ENCODE data around the gene UBAC2. TPM values are rescaled to one million over a fixed set of nuclear protein-coding genes. Genes with fewer than 3 reads are reported as not detected.

Gene UBAC2
- total and polyA plus RNA-seq, 7 donors: 31.8 to 73.9 (median 47.6) TPM

- TF ChIP-seq EP300 (IDR thresholded peaks at IDR 0.05): no peak
- no peak for TF ChIP-seq CTCF (IDR thresholded peaks at IDR 0.05)
- no peak for TF ChIP-seq POLR2AphosphoS5 (IDR thresholded peaks at IDR 0.05)
- TF ChIP-seq POLR2A (IDR thresholded peaks at IDR 0.05): no peak
These were observed 89.2 kb downstream of the UBAC2 start for GRCh38 chr13:99289674-99290337.

GRCh38 chr13:99290894-99291293 is 90.2 kb downstream of the UBAC2 start:
- no peak for DNase-seq

More at GRCh38 chr13:99289674-99290337, 89.2 kb downstream of the UBAC2 start:
- Histone ChIP-seq H3K27ac (no peak overlapping the region), H3K4me1 (peaks cover 0 to 28% (median 16%) of the 10 kb centered on the region in 4 donors), H3K9me3 (no peaks in the 10 kb centered on the region), H3K4me3 (no peak overlapping the region), H3K27me3 (no peaks in the 10 kb centered on the region), H3K36me3 (peaks cover 0 to 18% (median under 1%) of the 10 kb centered on the region in 4 donors)
- intact Hi-C loops (cut with DNase I): no loop called here
- DNase-seq: no peak
- WGBS, 2 donors: 73 to 78% methylated on average over 7 of the region's 7 CpGs

GRCh38 chr13:99293178-99293577 is 92.5 kb downstream of the UBAC2 start:
- Histone ChIP-seq H3K27ac (no peak overlapping the region), H3K27me3 (no peaks in the 10 kb centered on the region), H3K9me3 (no peaks in the 10 kb centered on the region), H3K4me3 (no peak overlapping the region), H3K4me1 (peaks cover 0 to 21% (median 8%) of the 10 kb centered on the region in 4 donors), H3K36me3 (peaks cover 0 to 30% (median 3%) of the 10 kb centered on the region in 4 donors)
- TF ChIP-seq POLR2A (IDR thresholded peaks at IDR 0.05): no peak
- no peak for TF ChIP-seq CTCF (IDR thresholded peaks at IDR 0.05)
- no peak for TF ChIP-seq EP300 (IDR thresholded peaks at IDR 0.05)
- TF ChIP-seq POLR2AphosphoS5 (IDR thresholded peaks at IDR 0.05): no peak
- WGBS, 2 donors: 71 to 90% methylated on average over 2 of the region's 2 CpGs
- DNase-seq: no peak
- intact Hi-C loops (cut with DNase I): no loop called here

More at GRCh38 chr13:99290894-99291293, 90.2 kb downstream of the UBAC2 start:
- Histone ChIP-seq H3K9me3 (no peaks in the 10 kb centered on the region), H3K4me3 (no peak overlapping the region), H3K27me3 (no peaks in the 10 kb centered on the region), H3K4me1 (peaks cover 0 to 30% (median 12%) of the 10 kb centered on the region in 4 donors), H3K36me3 (peaks cover 0 to 29% (median 3%) of the 10 kb centered on the region in 4 donors), H3K27ac (no peak overlapping the region)
- intact Hi-C loops (cut with DNase I): no loop called here
- no peak for TF ChIP-seq POLR2A (IDR thresholded peaks at IDR 0.05)
- TF ChIP-seq EP300 (IDR thresholded peaks at IDR 0.05): no peak
- TF ChIP-seq CTCF (IDR thresholded peaks at IDR 0.05): no peak
- TF ChIP-seq POLR2AphosphoS5 (IDR thresholded peaks at IDR 0.05): no peak
- 83 to 88% methylated on average over 3 of the region's 3 CpGs for WGBS, 2 donors

- H3K9me3 ChIP-seq: no peaks in the 10 kb centered on the region
- no peaks in the 10 kb centered on the region for H3K27me3 ChIP-seq
- intact Hi-C loops (cut with DNase I): no loop called here
- no peak overlapping the region for H3K4me3 ChIP-seq
- no peak for DNase-seq
- H3K27ac ChIP-seq: no peak overlapping the region
- peaks cover 0 to 30% (median 3%) of the 10 kb centered on the region in 4 donors for H3K36me3 ChIP-seq
- TF ChIP-seq CTCF (IDR thresholded peaks at IDR 0.05) (no peak), POLR2A (IDR thresholded peaks at IDR 0.05) (no peak), POLR2AphosphoS5 (IDR thresholded peaks at IDR 0.05) (no peak), EP300 (IDR thresholded peaks at IDR 0.05) (no peak)
- H3K4me1 ChIP-seq: peaks cover 0 to 11% (median 5%) of the 10 kb centered on the region in 4 donors
These were observed 93.5 kb downstream of the UBAC2 start for GRCh38 chr13:99294198-99294597.

Data from sigmoid colon (tissue), 7 donors.